GM19438 (cell line): Measurements from ENCODE around the gene KYAT1.
"Not testable (repeated sequence)": the region's sequence is repeated elsewhere in the genome, so short reads cannot be mapped to it uniquely, and the experiment has no call there.

Experiments
- ATAC-seq: cut with Tn5 transposase; IDR thresholded peaks from one replicate; pipeline ENCODE4 v1.9.1; 2021; ENCODE audit warnings: low read depth; ENCODE audit not compliant: unreplicated experiment

Gene KYAT1

GRCh38 chr9:128843171-128843570, 38.6 kb downstream of the KYAT1 start:
- ATAC-seq = not testable (repeated sequence)

DNA sequence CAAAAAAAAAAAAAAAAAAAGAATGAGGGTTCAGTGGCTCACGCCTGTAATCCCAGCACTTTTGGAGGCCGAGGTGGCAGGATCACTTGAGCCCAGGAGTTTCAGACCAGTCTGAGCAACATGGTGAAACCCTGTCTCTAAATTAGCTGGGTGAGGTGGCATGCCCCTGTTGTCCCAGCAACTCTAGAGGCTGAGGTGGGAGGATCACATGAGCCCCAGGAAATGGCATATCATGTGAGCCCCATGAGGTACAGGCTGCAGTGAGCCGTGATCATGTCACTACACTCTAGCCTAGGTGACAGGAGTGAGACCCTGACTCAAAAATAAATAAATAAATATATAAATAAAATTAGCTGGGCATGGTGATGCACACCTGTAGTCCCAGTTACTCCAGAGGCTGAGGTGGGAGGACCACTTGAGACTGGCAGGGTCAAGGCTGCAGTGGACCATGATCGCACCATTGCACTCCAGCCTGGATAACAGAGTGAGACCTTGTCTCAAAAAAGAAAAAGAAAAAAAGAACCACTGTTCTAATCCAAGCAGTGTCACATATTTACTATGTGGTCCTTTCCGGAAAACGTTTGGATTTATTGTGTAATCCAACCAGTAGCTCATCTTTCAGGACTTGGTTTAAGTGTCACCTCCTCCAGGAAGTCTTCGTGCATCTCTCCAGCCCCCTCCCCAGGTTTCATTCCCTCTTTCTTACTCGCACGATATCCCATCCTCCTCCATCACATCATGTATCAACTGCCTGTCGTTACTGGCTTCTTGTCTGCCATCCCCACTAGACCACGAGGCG, 39.9 kb downstream of the KYAT1 start:
- no peak for ATAC-seq

- no peak for ATAC-seq
These were observed 41.2 kb downstream of the KYAT1 start for GRCh38 chr9:128840524-128840923.

GRCh38 chr9:128838338-128838737, 43.4 kb downstream of the KYAT1 start:
- no peak for ATAC-seq

GRCh38 chr9:128836509-128837145, 45.1 kb downstream of the KYAT1 start:
- no peak for ATAC-seq

DNA sequence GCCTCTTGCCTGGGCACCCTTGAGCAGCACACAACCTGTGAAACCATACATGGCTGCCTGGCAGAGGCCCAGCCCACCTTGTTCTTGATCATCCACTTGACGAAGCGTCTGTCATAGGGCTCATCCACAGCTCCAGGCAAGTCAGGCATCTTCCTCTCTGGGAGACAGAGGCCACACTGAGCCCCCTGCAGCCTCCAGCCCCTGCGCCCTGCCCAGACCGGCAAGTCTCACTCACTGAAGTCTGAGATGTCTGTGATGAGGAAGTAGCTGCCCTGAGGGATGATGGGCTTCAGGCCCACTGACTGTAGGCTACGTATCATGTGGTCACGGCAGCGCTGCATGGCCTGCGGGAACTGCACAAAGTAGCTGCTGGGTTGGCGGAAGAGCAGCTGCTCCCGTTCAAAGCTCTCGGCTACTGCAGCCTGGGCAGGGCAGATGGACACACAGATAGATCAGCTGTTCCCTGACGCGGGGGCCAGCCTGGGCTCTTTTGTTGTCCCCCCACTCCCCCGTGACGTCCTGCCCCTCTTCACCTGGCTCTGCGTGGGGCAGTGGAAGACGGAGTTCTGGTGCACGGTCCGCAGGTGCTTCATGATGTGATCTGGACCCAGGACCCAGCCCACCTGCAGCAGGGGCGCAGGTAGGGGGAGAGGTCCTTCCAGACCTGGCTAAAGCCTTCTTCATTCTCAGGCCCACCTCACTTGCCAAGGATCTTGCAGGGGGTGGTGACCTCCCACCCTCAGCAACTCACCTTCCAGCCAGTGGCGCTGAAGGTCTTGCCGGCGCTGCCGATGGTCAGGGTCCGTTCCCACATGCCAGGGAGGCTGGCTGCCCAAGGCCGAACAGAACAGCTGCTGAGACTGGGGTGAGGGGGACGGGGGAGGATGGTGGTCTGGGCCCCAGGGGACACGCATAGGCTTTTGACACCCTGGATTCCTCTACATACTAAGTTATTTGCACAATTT, 46.2 kb downstream of the KYAT1 start:
- ATAC-seq = no peak

- ATAC-seq = no peak
These were observed 48.1 kb downstream of the KYAT1 start for GRCh38 chr9:128833696-128834095.

DNA sequence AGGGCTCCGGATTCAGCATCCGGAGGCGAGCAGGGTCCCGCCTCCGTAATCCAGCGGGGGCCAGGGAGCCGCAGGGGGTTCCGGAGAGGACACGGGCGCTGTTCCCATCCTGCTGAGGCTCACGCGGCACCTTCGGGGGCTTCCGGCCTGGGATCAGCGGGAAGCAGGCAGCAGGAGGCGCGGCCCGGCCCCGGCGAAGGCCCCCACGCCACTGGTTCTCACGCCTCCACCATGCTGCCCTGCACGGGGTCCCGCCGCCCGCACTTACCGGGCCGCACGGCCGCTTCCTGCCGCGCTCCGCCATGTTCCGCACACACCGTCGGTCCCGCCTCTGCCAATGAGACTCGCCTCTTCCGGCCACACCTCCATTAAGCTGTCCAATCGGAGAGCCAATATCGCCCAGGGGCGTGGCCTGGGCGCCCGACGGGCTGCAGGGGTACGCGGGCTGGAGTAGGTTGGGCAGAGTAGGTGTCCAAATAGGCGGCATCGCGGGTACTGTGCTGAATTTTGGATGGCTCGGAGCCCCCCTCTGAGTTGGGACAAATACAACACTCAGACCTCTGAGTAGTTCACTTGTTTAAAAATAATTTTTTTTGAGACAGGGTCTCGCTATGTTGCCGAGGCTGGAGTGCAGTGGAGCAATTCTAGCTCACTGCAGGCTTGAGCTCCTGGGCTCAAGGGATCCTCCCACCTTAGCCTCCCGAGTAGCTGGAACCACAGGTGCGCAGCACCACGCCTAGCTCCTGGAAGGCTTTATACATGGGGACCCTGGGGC, 52.1 kb downstream of the KYAT1 start, which contains the start of gene SPOUT1:
Gene SPOUT1 (minus strand): TSS at position 318 of the 775 bp plus-strand sequence. CDS start 14 bp downstream, at position 304.
- peak; percentile 95 for ATAC-seq

DNA sequence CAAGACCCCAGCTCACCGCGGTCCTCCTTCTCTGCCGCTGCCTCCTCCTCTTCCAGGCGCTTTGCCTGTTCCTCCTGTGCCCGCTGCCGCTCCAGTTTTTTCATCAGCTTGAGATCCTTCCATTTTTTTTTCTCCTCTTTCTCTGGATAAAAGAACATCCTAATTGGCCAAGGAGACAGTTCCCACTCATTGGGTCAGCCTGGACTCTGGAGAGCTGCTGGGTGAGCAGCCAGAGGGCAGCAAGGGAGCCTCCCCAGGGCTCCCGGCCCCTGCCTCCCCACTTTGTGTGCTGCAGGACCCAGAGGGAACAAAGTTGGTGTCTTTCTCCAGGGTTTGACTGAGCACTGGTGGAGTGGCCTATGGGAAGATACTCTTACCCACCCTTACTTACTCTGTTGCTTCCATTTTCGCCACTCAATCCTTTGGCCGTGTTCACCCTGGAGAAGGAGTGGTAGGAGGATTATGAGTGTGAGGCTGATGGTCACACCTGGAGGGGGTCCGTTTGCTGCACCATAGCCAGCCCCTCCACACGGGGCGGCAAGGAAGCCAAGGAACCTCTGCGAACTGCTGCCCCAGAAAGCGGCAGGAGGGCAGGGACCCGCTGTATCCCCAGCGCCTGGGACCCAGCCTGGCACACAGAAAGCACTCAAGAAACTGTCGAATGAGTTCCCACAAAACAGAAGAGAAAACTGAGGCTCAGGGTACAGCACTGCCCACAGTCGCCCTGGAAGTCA, 52.9 kb downstream of the KYAT1 start:
- no peak for ATAC-seq

GRCh38 chr9:128828267-128828666, 53.5 kb downstream of the KYAT1 start:
- ATAC-seq = no peak

DNA sequence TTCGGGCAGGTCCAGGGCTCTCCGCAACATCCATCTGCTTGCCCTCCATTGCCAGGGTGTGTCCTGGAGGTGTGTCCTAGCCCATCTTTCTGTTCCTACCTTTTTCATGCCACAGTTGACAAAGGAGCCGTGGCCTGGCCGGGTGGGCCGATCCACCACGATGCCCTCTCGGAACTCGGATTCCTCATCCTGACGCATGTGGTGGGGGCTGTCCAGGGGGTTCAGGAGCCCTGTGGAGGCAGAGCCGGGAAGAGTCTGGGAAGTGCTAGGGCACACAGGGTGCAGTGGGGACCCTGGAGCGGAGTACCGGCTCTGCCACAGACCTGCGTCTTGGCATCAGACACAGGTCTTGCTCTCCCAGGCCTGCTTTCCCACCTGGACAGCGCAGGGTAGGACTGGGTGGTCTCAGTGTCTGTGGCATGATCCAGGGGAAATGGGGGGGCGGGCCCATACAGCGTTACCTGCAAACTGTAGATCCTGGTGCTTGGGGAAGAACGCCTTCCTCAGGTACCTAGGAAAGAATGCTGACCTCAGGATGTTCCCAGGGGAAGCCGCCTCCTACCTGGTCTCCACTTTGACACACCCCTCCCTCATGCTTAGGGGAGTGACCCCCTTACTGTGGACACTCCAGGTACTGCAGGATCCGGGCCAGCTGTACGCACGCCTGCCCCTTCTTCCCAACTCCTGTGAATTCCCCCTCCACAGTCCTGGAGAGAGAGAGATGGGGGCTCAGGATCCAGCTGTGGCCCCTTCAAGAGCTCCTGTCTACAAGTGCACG, 55.6 kb downstream of the KYAT1 start:
- ATAC-seq = no peak

GRCh38 chr9:128824911-128825310, 56.8 kb downstream of the KYAT1 start:
- ATAC-seq = no peak

DNA sequence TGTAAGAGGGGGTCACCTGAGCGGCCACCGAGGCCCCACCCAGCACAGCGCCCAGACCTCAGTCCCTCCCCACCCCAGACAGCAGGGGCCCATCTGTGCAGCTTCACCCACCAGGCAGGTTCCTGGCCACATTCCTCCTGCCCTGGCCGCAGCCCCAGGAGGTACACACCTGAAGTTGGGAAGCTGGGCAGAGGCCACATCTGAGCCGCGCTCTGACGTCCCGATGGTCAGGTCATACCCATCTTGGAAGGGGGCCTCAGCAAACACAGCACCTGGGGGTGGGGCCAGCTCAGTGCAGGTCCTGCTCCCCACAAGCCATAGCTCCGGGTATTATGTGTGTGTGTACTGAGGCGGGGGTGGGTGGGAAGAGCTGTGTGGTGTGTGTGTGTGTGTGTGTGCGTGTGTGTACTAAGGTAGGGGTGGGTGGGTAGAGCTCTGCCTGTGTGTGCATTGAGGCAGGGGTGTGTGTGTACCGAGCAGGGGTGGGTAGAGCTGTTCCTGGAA, 57.8 kb downstream of the KYAT1 start:
- no peak for ATAC-seq

DNA sequence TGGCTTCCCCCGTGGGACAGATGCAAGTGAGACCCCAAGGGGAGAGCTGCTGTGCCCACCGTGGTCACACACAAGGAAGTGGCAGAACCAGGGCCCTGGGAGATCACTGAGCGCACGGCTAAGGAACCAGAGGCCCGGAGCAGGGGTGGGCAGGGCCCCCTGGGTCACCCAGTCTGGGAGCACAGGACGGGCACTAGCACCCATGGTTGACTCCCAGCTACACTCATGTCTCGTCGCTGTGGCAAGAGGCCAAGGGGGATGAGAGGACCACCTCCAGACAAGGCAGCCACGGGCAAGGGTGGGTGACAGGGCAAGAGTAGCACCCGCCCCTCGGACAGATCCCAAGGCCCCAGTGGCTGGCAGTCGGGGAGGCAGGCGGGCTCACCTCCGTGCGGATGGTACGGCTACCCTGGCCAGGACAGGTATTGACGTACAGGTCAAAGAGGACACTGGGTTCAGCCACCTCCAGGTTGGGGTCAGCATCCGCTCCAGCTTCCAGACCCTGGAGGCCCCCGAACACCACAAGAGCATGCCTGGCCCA, 58.3 kb downstream of the KYAT1 start:
- no peak for ATAC-seq

GRCh38 chr9:128822407-128823042, 59.2 kb downstream of the KYAT1 start:
- ATAC-seq = no peak

DNA sequence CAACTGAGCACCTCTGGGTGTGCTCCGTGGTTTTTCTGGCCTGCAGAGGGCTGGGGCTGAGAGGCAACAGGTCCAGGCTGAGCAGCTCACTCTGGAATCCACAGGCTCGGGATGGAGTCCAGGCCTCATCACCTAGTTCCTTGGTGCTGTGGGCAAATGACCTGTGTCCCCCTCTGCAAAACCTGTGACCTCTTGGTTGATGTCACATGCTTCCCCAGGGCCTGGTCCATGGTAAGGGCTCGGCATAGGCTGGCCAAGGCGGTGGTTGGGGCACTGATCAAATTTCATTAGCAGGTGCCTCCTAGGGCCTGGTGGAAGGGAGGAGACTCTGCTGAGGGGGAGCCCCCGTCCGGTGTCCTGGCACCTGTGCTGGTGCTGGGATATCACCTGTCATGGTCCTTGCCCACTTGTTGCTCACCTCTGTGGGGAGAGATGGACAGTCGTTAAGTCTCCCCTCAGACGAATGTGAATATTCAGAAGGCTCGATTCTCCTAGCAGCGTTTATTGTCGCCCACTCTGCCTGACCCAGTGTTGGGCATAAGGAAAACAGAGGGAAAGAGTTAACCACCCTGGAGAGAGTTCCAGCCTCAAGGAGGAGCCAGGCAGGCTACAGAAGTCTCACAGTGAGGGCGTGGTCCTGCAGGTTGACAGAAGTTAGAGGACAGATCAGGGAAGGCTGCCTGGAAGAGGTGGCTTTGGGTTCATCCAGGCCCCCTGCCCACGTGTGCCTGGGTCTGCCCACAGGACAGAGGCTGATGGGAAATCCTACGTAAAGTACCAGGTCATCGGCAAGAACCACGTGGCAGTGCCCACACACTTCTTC, 60.0 kb downstream of the KYAT1 start:
- no peak for ATAC-seq
